ENCODE measurements around the gene RNF31.

- TF ChIP-seq CTCF (IDR thresholded peaks at IDR 0.05) (no peak), POLR2A (IDR thresholded peaks at IDR 0.05) (no peak), POLR2AphosphoS5 (IDR thresholded peaks at IDR 0.05) (no peak)
These were observed 31.3 kb downstream of the RNF31 start for GRCh38 chr14:24178399-24179178.
